GM18519 (cell line): ENCODE results near the gene LTN1.
"Not testable (repeated sequence)": the region's sequence is repeated elsewhere in the genome, so short reads cannot be mapped to it uniquely, and the experiment has no call there.

Source experiments
- ATAC-seq: cut with Tn5 transposase; IDR thresholded peaks from one replicate; pipeline ENCODE4 v1.9.1; 2021; ENCODE audit warnings: mild to moderate bottlenecking, moderate library complexity; ENCODE audit not compliant: unreplicated experiment, low FRiP score

The LTN1 gene

GRCh38 chr21:28992526-28993292, at the start of gene LTN1:
TSS of gene LTN1 (minus strand) at chr21:28992877. CDS start at chr21:28992805, 72 bp downstream.
- ATAC-seq: peak; percentile 97

DNA sequence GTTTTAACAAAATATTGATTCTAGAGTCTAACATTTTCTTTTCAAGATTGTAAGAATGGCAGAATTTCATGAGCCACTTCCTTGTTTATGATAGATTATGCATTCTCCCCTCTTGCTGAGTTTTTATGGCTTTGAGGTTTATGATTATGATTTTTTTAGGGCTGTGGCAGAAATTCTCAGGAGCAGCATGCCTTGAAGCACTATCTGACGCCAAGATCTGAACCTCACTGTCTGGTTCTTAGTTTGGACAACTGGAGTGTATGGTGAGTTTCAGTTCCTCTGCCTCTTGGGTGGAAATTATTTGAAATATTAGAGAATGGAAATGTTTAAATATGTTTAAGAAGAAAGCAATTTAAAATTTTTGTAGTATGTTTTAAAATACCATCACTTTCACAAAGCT, 42.0 kb upstream of the LTN1 start:
- no peak for ATAC-seq

DNA sequence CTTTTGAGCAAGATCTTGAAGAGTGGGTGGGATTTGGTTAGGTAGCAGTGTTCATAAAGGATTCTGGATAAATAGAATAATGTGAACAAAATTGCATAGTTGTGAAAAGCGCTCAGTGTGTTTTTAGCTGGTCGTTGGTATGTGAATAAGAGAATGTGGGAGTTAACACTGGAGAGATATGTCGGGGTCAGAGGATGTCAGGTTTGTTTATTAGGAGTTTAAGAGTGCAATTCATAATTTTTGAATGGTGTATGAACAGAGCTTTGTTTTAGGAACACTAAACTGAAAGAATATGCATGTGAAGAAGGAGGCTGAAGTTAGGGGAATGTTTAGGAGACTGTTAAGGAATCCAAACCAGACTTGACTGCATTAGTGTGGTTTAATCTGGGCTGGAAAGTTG, 41.2 kb upstream of the LTN1 start:
- ATAC-seq: no peak

GRCh38 chr21:29033301-29033700, 40.6 kb upstream of the LTN1 start:
- no peak for ATAC-seq

DNA sequence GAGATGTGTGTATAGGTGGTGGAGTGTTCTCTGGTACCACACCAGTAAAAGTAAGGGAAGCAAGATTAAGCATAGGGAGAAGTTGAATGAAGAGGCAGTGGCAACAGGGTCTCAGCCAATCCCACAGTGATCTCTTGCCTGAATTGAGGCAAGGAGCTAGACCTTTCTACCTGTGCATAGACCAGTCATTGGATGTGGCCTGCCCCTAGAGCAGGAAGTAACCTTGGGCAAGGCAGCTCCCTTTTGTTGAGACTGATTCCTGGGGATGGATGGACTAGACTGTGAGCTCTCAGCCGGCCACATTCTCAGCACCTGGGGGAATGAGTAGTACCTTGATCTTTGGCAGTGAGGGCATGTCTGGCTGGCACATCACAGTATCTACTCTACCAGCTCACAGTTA, 38.2 kb upstream of the LTN1 start:
- ATAC-seq: no peak

DNA sequence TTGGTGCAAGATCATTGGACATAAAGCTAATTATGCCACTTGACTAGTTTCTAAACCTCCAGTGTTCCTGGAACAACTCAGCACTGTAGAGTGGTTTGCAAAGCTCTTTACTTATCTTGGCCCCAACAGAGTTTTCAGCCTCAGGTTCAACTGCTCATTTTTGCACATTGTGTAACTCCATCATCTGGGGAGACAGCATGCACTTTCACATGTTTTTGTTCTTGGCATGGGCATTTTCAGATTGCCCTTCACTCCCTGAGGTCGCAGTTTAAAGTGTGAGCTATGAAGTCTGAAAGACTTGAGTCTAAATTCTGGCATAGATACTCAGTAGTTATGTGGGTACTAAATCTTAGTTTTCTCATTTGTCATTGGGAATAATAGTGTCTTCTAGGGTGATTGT, 36.8 kb upstream of the LTN1 start:
- ATAC-seq: no peak

DNA sequence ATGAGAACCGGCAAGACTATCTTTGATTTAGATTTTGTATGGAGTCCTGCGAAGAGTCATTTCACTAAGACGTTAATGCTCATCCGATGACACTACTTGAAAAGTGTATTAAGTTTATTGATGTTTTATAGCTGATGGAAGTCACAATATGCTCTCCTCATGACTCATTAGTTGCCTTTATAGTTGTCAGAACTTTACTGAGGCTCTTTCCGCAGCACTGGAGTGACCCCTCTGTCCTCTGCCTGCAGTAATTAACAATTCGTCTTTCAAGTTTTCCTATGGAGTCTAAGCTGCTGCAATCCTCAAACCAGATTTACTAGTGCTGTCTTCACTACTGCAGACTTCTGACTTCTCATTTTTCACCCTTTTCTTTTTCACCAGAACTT, 32.6 kb upstream of the LTN1 start:
- ATAC-seq: no peak

DNA sequence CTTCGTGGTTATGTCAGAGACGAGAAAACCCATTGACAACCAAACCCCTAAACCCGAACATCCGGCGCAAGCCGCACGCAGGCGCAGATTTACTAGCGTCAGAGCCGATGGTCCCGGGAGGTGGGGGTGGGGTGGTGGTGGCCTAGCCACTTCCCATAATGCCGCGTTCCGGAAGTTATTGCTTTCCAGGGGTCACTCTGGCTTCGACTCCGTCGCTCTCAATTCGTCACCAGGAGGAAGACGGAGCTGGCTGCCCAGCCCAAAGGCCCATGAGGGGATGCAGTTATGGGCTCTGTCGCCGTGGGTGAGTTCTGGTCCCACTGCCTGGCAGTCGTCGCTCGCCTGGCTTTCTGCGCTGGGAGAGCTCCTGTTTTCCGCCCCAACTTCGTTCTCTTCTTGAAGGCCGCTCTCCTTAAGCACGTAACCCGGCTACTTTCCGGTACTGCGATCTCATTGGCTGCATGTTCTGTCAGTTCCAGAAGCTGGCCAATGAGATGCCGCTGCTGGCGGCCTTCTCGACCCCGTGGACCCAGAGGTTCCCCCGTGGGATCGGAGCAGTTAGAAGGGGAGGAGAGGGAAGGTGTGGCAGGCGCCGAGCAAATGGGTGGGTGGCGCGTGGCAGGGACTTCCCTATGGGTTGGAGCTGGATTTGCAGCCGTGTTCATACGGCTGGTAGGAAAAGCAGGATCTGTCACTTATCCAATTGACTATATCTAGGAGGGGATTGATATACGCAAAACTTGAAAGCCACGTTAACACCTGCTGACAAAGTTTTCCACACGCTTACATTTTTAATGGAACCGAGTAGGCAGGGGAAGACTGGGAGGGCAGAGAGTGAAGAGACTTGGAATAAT, 32.0 kb upstream of the LTN1 start, which contains the start of gene USP16:
Gene USP16, plus strand, starts transcription at position 195 of the 854 bp plus-strand sequence. CDS start 3,246 bp downstream, outside the sequence.
- ATAC-seq: peak; percentile 96

GRCh38 chr21:29022166-29022565, 29.5 kb upstream of the LTN1 start:
- ATAC-seq: no peak

- ATAC-seq: peak; percentile 13
Observed at GRCh38 chr21:29018540-29018939, 25.9 kb upstream of the LTN1 start.

DNA sequence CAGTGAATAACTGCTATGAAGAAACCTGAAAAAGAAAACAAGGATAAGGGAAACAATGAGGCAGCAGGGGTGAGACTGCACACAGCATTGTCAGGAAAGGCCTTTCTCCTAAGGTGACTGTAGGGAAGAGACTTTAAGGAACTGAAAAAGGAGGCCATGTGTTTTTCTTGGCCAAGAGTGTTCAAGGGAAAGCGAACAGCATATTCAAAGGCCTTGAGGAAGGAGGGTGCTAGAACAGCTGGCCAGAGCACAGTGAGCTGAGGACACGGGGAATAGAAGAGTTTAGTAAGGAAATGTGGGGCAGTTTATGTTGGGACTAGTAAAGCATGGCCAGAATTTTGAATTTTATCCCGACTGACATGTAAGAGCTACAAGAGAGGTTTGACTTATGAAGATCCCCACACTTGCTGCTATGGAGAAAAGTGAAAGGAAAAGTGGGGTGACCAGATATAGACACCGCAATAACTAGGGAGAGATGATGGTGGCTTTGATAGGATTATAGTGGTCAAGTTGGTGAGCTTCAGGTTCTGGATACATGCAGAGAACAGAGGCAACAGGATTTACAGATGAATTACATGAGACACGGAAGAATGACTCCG, 25.1 kb upstream of the LTN1 start:
- no peak for ATAC-seq

GRCh38 chr21:29011236-29011635, 18.6 kb upstream of the LTN1 start:
- not testable (repeated sequence) for ATAC-seq

GRCh38 chr21:29008367-29008766, 15.7 kb upstream of the LTN1 start:
- ATAC-seq: no peak

DNA sequence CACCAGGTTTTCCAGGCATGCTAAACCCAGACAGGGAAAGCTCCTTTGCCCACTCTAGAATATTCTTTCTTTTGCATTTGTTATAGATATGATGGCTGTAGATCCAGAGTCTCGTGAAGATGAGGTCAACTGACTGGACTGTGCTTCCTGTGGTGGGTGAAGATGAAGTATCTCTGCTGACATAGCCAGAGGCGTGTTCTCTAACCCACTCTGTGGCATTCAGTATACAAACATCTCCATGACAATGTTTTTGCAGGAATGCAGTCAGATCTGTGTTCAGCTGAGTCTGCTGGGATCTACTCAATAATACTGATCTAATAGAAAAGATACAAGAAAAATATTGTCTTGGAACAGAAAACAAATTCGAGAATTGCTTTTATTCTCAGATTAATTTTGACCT, 15.1 kb upstream of the LTN1 start:
- ATAC-seq: no peak

- no peak for ATAC-seq
Observed at GRCh38 chr21:29007135-29007534, 14.5 kb upstream of the LTN1 start.

DNA sequence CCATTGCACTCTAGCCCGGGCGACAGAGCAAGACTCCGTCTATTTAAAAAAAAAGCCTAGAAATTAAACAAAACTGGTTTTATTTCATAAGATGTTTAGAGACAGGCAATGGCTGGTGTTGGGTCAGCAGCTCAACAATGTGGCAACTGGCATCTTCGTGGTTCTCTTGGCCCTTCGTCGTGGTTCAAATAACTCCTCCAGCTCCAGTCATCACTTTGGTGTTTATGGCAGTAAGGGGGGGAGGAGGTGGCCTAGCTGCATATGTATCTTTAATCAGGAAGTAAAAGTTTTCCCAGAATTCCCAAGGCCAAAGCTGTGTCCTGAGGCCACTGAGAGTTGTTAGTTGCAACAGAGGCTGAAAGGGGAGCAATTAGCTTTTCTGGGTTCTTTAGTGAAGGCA, 13.0 kb upstream of the LTN1 start:
- no peak for ATAC-seq

DNA sequence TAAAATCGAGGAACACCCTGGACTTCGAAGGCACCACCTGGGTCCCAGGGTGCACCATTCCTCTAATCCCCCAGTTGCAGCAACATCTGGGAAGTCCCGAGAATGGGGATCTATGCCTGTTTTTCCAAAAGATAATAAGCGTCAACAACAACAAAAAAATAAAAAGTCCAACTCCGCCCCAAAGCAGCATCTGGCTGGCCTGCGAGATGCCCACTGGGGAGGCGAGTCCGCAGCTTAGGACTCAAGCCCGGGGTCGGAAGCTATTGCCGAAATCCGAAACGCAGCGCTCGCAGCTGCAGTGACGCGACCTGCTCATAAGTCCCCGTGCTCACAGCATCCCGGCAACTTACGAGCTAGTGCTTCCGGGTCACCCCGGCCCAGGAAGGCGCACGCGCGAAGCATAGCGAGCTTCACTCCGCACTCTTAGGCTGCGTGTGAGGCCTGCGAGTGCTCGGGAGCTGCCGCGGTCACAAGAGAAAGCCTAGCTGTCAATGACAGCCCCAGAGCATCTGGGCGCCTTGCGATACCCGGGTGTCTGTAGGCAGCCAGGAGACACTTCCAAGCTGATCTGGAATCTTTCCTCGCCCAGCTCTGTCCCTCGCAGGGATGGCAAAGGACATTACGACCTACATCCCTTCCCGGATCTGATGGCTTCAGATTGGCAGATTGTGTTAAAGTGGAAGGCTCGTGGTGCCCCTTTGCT, 9.9 kb upstream of the LTN1 start:
- ATAC-seq: peak; percentile 99

DNA sequence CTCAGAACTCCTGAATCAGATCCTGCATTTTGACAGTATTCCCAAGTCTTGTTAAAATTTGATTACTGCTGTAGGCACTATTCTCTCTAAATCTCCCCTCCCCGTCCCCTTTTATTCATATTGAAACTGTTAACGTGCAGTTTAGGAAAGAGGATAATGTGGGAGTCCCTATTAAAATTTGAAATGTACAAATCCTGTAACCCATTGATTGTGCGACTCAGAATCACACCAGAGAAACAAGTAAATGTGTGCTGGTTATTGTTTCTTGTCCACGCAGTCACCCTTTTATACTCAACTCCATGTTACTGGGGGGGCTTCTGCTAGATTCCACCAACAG, 584 bp upstream of the LTN1 start:
- no peak for ATAC-seq

DNA sequence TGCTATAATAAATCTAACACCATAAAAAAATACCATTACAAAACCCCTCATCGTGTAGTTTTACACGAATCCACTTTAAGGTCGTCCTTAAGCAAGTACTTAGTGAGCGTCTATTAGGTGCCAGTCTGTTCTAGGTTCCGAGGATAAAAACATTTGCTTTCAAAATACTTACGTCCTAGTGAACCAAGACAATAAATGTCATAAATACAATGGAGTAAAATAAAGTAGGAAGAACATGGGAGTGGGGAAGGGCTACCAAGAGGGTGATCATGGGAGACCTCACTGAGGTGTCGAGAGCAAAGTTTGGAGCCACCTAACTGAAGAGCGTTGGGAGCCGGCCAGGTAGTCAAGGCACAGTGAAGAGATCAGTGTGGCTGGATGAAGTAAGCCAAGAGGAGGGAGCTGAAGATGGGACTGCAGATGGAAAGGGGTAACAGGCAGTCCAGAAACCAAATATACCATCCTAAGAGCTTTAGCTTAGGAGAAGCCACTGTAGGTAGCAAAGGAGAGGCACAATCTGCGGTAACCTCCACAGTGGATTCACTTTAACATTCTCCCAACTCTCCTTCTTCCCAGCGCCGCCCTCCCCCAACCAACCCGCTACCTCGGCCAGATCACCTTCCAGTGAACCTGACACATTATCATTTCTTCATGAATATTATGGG, 684 bp downstream of the LTN1 start:
- ATAC-seq: no peak

- not testable (repeated sequence) for ATAC-seq
Observed at GRCh38 chr21:28988146-28988545, 4.5 kb downstream of the LTN1 start.
